Sigmoid colon (tissue), 7 donors: ENCODE data around the gene LY86. TPM values are rescaled to one million over a fixed set of nuclear protein-coding genes. Genes with fewer than 3 reads are reported as not detected.

ENCODE experiments used
- DNase-seq: peaks from one replicate; pipeline ENCODE4 v3.0.0-alpha.2; 2019
- H3K27ac ChIP-seq, 4 donors: fragments of 200-600 bp; sonication (generic); one replicate each; pipeline ENCODE4 v1.5.1; 2016 to 2019; ENCODE audit warnings: mild to moderate bottlenecking in 1 of 4
- H3K27me3 ChIP-seq, 3 donors: fragments of 200-600 bp; sonication (generic); one replicate each; pipeline ENCODE4 v1.5.1; 2019; ENCODE audit warnings: mild to moderate bottlenecking in 1 of 3
- H3K36me3 ChIP-seq, 4 donors: fragments of 200-600 bp; sonication (generic); one replicate each; pipeline ENCODE4 v1.5.1; 2016 to 2019
- H3K4me1 ChIP-seq, 4 donors: fragments of 200-600 bp; sonication (generic); one replicate each; pipeline ENCODE4 v1.5.1; 2017 to 2019
- H3K4me3 ChIP-seq, 4 donors: fragments of 200-600 bp; sonication (generic); one replicate each; pipeline ENCODE4 v1.5.1; 2017 to 2019; ENCODE audit warnings: mild to moderate bottlenecking in 2 of 4, moderate library complexity in 1 of 4
- H3K9me3 ChIP-seq, 4 donors: fragments of 200-600 bp in 3 of 4; sonication (generic) in 3 of 4; one replicate each; pipeline versions ENCODE4 v1.5.1 to v1.6.1; 2013 to 2019
- EP300 ChIP-seq, 4 donors: sonication (generic); formaldehyde crosslinking; IDR thresholded peaks; one replicate each; pipeline ENCODE4 v1.6.1; 2017; ENCODE audit warnings: antibody characterized with exemption in 4 of 4
- POLR2A ChIP-seq, 2 donors: fragments of 450-650 bp; IDR thresholded peaks; one replicate each; pipeline ENCODE4 v1.6.1; 2016; ENCODE audit warnings: antibody characterized with exemption in 2 of 2, mild to moderate bottlenecking in 2 of 2, moderate library complexity in 2 of 2
- POLR2AphosphoS5 ChIP-seq, 4 donors: sonication (generic); formaldehyde crosslinking; IDR thresholded peaks; one replicate each; pipeline ENCODE4 v1.6.1; 2017; ENCODE audit warnings: antibody characterized with exemption in 4 of 4
- WGBS, 2 donors: extraction: QIAGEN DNeasy Blood & Tissue Kit; methylation state at CpG; one replicate each; pipeline ENCODE4 v1.1.7; 2013; 5-methylcytosine and 5-hydroxymethylcytosine counted together
- intact Hi-C: fragments of 100-400 bp; cut with DNase I; formaldehyde crosslinking; loops from one replicate; pipeline ENCODE4 v1.15.1; 2023
- polyA plus RNA-seq, 3 donors: library from polyadenylated mRNA; stranded (reverse); fragments of 200-250 nt; gene quantifications; one replicate each; pipeline ENCODE4 v1.2.3, GENCODE V29; 2013
- total RNA-seq, 4 donors: library from RNA; depleted of rRNA; stranded (reverse); fragments of >200 nt; gene quantifications; one replicate each; pipeline ENCODE4 v1.1.0, GENCODE V29; 2016
- TF ChIP-seq, protein P1 (sequence below), 4 experiments: fragments of 450-650 bp in 3 of 4; fragments of 200-600 bp in 1 of 4; IDR thresholded peaks; one replicate each; pipeline ENCODE4 v1.5.1; 2016 to 2019; ENCODE audit warnings: antibody characterized with exemption in 4 of 4, mild to moderate bottlenecking in 3 of 4, moderate library complexity in 2 of 4
- donor health status: healthy with polysubstance abuse.
- donor health status: Bipolar disorder and iron deficiency.
- donor health status: healthy.

LY86 gene
- total and polyA plus RNA-seq, 7 donors, result 1.1 to 15.7 (median 5.9) TPM

DNA sequence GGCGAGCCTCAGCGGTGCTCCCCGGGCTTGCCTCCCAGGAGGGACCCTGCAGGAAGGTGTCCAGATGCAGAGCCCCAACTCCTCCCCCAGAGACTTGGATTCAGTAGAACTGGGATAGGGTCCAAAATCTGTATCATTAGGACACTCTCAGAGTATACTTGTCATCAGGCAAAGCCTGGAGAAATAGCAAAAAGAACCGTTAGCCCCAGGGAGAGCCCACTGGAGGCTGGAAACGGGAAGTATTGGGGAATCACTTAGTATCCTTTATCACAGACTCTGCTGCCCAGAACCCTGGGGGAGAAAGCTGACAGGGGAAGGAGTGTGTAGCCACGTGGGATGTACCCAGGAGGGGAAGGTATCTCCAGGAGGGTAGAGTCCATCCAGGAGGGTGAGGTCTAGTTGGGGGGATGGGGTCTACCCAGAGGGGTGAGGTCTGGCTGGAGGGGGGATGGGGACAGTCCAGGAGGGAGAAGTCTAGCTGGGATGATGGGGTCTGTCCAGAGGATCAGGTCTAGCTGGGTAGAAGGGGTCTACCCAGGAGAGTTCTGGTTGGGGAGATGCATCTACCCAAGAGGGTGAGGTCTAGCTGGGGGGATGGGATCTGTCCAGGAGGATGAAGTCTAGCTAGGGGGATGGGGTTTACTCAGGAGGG lies 107.2 kb downstream of the LY86 start:
- no peaks in the 10 kb centered on the region for H3K36me3 ChIP-seq
- intact Hi-C loops, result no loop called here
- H3K27me3 ChIP-seq, result no peaks in the 10 kb centered on the region
- H3K27ac ChIP-seq, result peak overlapping the region in 3 of 4 donors; percentile 19 to 64 (median 38)
- no peak for DNase-seq
- peaks cover 0 to 8% (median 0%) of the 10 kb centered on the region in 4 donors for H3K9me3 ChIP-seq
- TF ChIP-seq EP300 (IDR thresholded peaks at IDR 0.05), result no peak
- TF ChIP-seq POLR2A (IDR thresholded peaks at IDR 0.05), result no peak
- TF ChIP-seq, protein P1, sequence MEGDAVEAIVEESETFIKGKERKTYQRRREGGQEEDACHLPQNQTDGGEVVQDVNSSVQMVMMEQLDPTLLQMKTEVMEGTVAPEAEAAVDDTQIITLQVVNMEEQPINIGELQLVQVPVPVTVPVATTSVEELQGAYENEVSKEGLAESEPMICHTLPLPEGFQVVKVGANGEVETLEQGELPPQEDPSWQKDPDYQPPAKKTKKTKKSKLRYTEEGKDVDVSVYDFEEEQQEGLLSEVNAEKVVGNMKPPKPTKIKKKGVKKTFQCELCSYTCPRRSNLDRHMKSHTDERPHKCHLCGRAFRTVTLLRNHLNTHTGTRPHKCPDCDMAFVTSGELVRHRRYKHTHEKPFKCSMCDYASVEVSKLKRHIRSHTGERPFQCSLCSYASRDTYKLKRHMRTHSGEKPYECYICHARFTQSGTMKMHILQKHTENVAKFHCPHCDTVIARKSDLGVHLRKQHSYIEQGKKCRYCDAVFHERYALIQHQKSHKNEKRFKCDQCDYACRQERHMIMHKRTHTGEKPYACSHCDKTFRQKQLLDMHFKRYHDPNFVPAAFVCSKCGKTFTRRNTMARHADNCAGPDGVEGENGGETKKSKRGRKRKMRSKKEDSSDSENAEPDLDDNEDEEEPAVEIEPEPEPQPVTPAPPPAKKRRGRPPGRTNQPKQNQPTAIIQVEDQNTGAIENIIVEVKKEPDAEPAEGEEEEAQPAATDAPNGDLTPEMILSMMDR (IDR thresholded peaks at IDR 0.05), result no peak
- TF ChIP-seq POLR2AphosphoS5 (IDR thresholded peaks at IDR 0.05), result no peak
- peaks cover 0 to 33% (median 23%) of the 10 kb centered on the region in 4 donors for H3K4me1 ChIP-seq
- WGBS, 2 donors, result 51 to 65% methylated on average over 6 of the region's 6 CpGs
- H3K4me3 ChIP-seq, result no peak overlapping the region

DNA sequence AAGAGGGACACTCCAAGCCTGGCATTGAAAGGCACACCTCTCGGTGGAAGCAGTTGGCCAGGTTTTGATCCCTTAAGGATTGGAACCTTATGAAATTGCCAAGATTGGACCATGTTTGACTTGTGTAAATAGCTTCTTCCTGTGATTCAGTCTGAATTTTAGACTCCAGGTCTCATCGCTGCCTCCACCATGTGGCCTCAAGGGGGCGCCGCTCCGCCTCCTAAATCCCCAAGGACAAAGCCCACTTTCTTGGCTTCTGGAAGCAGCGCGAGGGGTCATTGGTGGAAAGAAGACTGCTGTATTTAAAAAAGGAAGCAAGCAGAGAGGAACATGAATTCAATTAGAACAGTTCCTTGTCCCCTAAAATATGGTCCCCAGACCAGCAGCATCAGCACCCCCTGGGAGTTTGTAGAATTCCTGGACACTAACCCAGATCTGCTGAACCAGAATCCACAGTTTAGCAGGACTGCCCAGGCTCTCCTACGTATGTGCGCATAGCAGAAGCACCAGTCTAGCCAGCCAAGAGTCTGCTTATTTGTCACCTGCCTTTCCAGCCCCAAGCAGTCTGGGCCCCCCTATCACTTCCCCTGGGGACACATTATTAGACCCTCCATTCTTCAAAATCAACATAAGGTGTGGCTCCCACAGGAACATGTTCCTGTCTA lies 108.5 kb downstream of the LY86 start:
- Histone ChIP-seq H3K27ac (peak overlapping the region in 1 of 4 donors; percentile 64), H3K4me1 (peaks cover 0 to 33% (median 24%) of the 10 kb centered on the region in 4 donors)
- DNase-seq, result no peak

DNA sequence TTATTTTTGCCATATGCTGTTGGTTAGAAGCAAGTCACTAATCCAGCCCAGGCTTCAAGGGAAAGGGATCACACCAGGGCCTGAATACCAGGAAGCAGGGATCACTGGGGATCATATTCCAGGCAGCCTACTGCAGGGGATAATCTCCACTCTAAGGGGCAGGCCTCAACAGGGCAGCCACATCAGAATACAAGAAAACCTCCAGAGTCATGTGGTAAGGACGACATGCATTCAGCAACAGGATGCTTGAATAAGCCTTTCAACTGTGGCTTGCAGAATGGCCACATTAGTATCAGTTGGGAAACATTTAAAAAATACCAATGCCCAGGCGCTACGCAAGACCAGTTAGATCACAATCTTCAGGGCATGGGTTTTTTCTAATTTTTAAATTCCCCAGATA lies 109.1 kb downstream of the LY86 start:
- WGBS, 2 donors, result 58 to 72% methylated on average over 3 of the region's 3 CpGs
- intact Hi-C loops, result no loop called here
- Histone ChIP-seq H3K9me3 (no peaks in the 10 kb centered on the region), H3K27ac (no peak overlapping the region), H3K36me3 (no peaks in the 10 kb centered on the region), H3K27me3 (no peaks in the 10 kb centered on the region), H3K4me3 (no peak overlapping the region), H3K4me1 (peaks cover 0 to 33% (median 24%) of the 10 kb centered on the region in 4 donors)
- TF ChIP-seq POLR2AphosphoS5 (IDR thresholded peaks at IDR 0.05) (no peak), POLR2A (IDR thresholded peaks at IDR 0.05) (no peak), EP300 (IDR thresholded peaks at IDR 0.05) (no peak)
- TF ChIP-seq, protein P1 (IDR thresholded peaks at IDR 0.05), result no peak
- DNase-seq, result no peak

More for the DNA sequence above, 108.5 kb downstream of the LY86 start:
- Histone ChIP-seq H3K9me3 (no peaks in the 10 kb centered on the region), H3K4me3 (no peak overlapping the region), H3K36me3 (no peaks in the 10 kb centered on the region), H3K27me3 (no peaks in the 10 kb centered on the region)
- intact Hi-C loops, result no loop called here
- TF ChIP-seq, protein P1 (IDR thresholded peaks at IDR 0.05), result peak in 3 of 4 experiments; percentile 34 to 54 (median 39)
- no peak for TF ChIP-seq EP300 (IDR thresholded peaks at IDR 0.05)
- 9 to 31% methylated on average over 9 of the region's 9 CpGs for WGBS, 2 donors

DNA sequence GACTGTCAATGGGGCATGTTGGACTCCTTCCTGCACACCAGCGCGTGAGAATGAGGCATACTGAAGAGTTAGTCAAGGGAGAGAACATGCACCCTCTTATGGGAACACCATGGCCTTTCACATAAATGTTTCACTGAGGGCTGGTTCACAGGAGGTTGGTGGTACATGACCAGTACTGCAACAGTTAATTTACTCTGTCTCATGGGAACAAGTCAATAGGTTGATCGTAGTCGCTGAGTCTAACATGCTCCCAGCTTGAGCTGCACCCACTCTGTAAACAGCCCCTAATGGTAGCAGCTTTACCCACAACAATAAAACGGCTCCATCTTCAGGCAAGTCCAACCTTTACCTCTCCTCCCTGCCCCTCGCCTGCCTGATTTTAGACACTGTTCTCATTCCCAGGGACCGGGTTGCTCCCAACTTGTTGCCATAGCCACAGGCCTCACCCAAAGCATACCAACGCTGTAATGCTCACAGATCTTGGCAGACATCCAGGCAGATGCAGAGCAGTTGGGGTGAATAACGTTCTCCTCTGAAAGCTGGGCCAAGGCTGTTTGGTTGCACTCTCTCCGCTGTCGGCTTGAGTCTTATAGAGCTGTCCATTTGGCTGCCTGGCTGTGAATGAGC lies 111.3 kb downstream of the LY86 start:
- H3K9me3 ChIP-seq, result no peaks in the 10 kb centered on the region
- H3K4me3 ChIP-seq, result no peak overlapping the region
- WGBS, 2 donors, result 10 to 30% methylated on average over 11 of the region's 11 CpGs
- intact Hi-C loops, result no loop called here
- TF ChIP-seq, protein P1 (IDR thresholded peaks at IDR 0.05), result no peak
- TF ChIP-seq POLR2A (IDR thresholded peaks at IDR 0.05) (no peak), POLR2AphosphoS5 (IDR thresholded peaks at IDR 0.05) (peak in 1 of 4 donors; percentile 42), EP300 (IDR thresholded peaks at IDR 0.05) (no peak)
- peak; percentile 89 for DNase-seq
- H3K36me3 ChIP-seq, result no peaks in the 10 kb centered on the region
- no peaks in the 10 kb centered on the region for H3K27me3 ChIP-seq
- H3K27ac ChIP-seq, result peak overlapping the region; percentile 46 to 66 (median 57)
- peaks cover 0 to 33% (median 24%) of the 10 kb centered on the region in 4 donors for H3K4me1 ChIP-seq
